Measurements from ENCODE around the gene TPSAB1. TPM values are rescaled to one million over a fixed set of nuclear protein-coding genes. Genes with fewer than 3 reads are reported as not detected.

The TPSAB1 gene
- total RNA-seq, 6 donors from 2014 or later, result 6.4 to 207 (median 99.8) TPM

- 73% methylated on average over 15 to 25 of the region's 25 CpGs for WGBS, 2 donors
- H3K27me3 ChIP-seq, result peaks cover 0 to 24% (median 11%) of the 10 kb centered on the region in 4 donors
- H3K36me3 ChIP-seq, result no peaks in the 10 kb centered on the region
- H3K9me3 ChIP-seq, result no peaks in the 10 kb centered on the region
- peaks cover 0 to 5% (median 0%) of the 10 kb centered on the region in 4 donors for H3K4me1 ChIP-seq
- H3K4me3 ChIP-seq, result no peak overlapping the region
- TF ChIP-seq POLR2A (IDR thresholded peaks at IDR 0.05), result no peak
- TF ChIP-seq CTCF (IDR thresholded peaks at IDR 0.05), result no peak
- TF ChIP-seq POLR2AphosphoS5 (IDR thresholded peaks at IDR 0.05), result no peak
- TF ChIP-seq EP300 (IDR thresholded peaks at IDR 0.05), result no peak
- DNase-seq (peak in 1 of 2 donors; percentile 65), ATAC-seq (ENCODE audit: low FRiP score in 2 of 2) (no peak)
- no peak overlapping the region for H3K27ac ChIP-seq
These were observed 46.1 kb downstream of the TPSAB1 start for GRCh38 chr16:1286513-1287094.

- no peak overlapping the region for H3K4me3 ChIP-seq
- 45 to 60% methylated on average over 12 to 35 of the region's 40 CpGs for WGBS, 2 donors
- DNase-seq (peak in 1 of 2 donors; percentile 74), ATAC-seq (ENCODE audit: low FRiP score in 2 of 2) (peak in 1 of 2 donors; percentile 10)
- TF ChIP-seq POLR2AphosphoS5 (IDR thresholded peaks at IDR 0.05), result no peak
- no peak for TF ChIP-seq POLR2A (IDR thresholded peaks at IDR 0.05)
- TF ChIP-seq EP300 (IDR thresholded peaks at IDR 0.05), result no peak
- TF ChIP-seq CTCF (IDR thresholded peaks at IDR 0.05), result no peak
- H3K27me3 ChIP-seq, result peaks cover 0 to 24% (median 11%) of the 10 kb centered on the region in 4 donors
- no peaks in the 10 kb centered on the region for H3K36me3 ChIP-seq
- H3K9me3 ChIP-seq, result no peaks in the 10 kb centered on the region
- peaks cover 0 to 5% (median 0%) of the 10 kb centered on the region in 4 donors for H3K4me1 ChIP-seq
- H3K27ac ChIP-seq, result no peak overlapping the region
These were observed 47.6 kb downstream of the TPSAB1 start for GRCh38 chr16:1287982-1288670.

- H3K4me1 ChIP-seq, result peaks cover 0 to 5% (median 0%) of the 10 kb centered on the region in 4 donors
- no peaks in the 10 kb centered on the region for H3K9me3 ChIP-seq
- no peak overlapping the region for H3K4me3 ChIP-seq
- H3K27ac ChIP-seq, result no peak overlapping the region
- TF ChIP-seq CTCF (IDR thresholded peaks at IDR 0.05), result no peak
- no peak for TF ChIP-seq POLR2A (IDR thresholded peaks at IDR 0.05)
- no peak for TF ChIP-seq EP300 (IDR thresholded peaks at IDR 0.05)
- no peak for TF ChIP-seq POLR2AphosphoS5 (IDR thresholded peaks at IDR 0.05)
- peaks cover 0 to 24% (median 11%) of the 10 kb centered on the region in 4 donors for H3K27me3 ChIP-seq
- WGBS, 2 donors, result 38 to 42% methylated on average over 7 to 12 of the region's 20 CpGs
- no peaks in the 10 kb centered on the region for H3K36me3 ChIP-seq
- DNase-seq (no peak), ATAC-seq (ENCODE audit: low FRiP score in 2 of 2) (peak in 1 of 2 donors; percentile 6)
These were observed 48.4 kb downstream of the TPSAB1 start for GRCh38 chr16:1288813-1289476.

- Histone ChIP-seq H3K36me3 (no peaks in the 10 kb centered on the region), H3K4me1 (peaks cover 0 to 5% (median 0%) of the 10 kb centered on the region in 4 donors), H3K27ac (no peak overlapping the region), H3K4me3 (no peak overlapping the region), H3K9me3 (no peaks in the 10 kb centered on the region), H3K27me3 (peaks cover 0 to 24% (median 11%) of the 10 kb centered on the region in 4 donors)
- WGBS, 2 donors, result 5% methylated on average over 15 of the region's 17 CpGs
- DNase-seq, result no peak
- no peak for ATAC-seq (ENCODE audit: low FRiP score in 2 of 2)
- TF ChIP-seq EP300 (IDR thresholded peaks at IDR 0.05) (no peak), POLR2AphosphoS5 (IDR thresholded peaks at IDR 0.05) (no peak), CTCF (IDR thresholded peaks at IDR 0.05) (no peak), POLR2A (IDR thresholded peaks at IDR 0.05) (no peak)
These were observed 49.0 kb downstream of the TPSAB1 start for GRCh38 chr16:1289477-1289866.

Measured in upper lobe of left lung (tissue), 6 donors.